Activated naive CD4-positive, alpha-beta T cell treated with anti-CD3 and anti-CD28 coated beads, Interleukin-2, amount 50 U/mL, for 24 hours (primary cell): ENCODE measurements around the gene CA11.

Experiments
- H3K27ac Mint-ChIP-seq: one replicate; pipeline ENCODE4 v1.8.0; 2021; ENCODE audit warnings: mild to moderate bottlenecking, mixed read lengths
- H3K27me3 Mint-ChIP-seq: one replicate; pipeline ENCODE4 v1.8.0; 2021; ENCODE audit warnings: mixed read lengths
- H3K36me3 Mint-ChIP-seq: one replicate; pipeline ENCODE4 v1.8.0; 2021; ENCODE audit warnings: mixed read lengths
- H3K4me1 Mint-ChIP-seq: one replicate; pipeline ENCODE4 v1.8.0; 2021; ENCODE audit warnings: mixed read lengths
- H3K4me3 Mint-ChIP-seq: one replicate; pipeline ENCODE4 v1.8.0; 2021; ENCODE audit warnings: mild to moderate bottlenecking, mixed read lengths
- H3K9me3 Mint-ChIP-seq: one replicate; pipeline ENCODE4 v1.8.0; 2021; ENCODE audit warnings: mixed read lengths

Gene CA11

DNA sequence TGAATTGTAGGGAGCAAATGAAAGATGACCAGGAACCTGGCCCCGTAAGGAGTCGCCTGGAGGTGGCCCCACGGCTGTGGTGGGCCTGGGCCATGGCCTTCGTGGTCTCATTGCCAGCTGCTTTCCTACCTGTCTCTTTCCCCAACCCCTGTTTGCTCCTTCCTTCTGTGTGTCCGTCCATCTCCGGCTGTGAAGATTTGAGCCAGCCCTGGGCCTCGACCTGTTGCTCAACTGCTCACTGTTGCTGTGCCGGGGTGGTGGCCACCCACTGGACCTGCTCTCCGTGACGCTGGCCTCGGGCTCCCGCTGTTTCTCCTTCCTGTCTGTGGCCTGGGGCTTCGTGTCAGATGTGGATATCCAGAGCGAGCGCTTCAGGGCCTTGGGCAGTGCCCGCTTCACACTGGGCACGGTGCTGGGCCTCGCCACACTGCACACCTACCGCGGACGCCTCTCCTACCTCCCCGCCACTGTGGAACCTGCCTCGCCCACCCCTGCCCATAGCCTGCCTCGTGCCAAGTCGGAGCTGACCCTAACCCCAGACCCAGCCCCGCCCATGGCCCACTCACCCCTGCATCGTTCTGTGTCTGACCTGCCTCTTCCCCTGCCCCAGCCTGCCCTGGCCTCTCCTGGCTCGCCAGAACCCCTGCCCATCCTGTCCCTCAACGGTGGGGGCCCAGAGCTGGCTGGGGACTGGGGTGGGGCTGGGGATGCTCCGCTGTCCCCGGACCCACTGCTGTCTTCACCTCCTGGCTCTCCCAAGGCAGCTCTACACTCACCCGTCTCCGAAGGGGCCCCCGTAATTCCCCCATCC is 17.3 kb downstream of the CA11 start:
- Mint-ChIP-seq H3K27me3 (no peaks in the 10 kb centered on the region), H3K4me3 (no peak overlapping the region), H3K9me3 (no peaks in the 10 kb centered on the region), H3K27ac (peak overlapping the region; percentile 30), H3K4me1 (peaks cover 38% of the 10 kb centered on the region), H3K36me3 (peaks cover 5% of the 10 kb centered on the region)

DNA sequence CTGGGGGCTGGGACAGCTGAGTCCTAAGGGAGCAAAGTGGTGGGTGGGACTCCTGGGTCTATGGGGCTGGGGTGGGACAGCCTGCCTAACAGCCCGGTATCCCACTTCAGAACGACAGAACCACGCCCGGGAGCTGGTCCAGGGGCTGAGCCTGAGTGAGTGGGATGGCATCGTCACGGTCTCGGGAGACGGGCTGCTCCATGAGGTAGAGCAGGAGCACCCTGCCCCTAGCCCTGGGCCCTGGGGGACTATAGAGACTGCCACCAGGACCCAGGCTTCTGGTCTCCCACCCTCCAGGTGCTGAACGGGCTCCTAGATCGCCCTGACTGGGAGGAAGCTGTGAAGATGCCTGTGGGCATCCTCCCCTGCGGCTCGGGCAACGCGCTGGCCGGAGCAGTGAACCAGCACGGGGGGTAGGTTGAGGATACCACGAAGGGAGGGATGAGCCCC is 18.1 kb downstream of the CA11 start:
- Mint-ChIP-seq H3K4me1 (peaks cover 36% of the 10 kb centered on the region), H3K4me3 (no peak overlapping the region), H3K36me3 (peaks cover 10% of the 10 kb centered on the region), H3K27ac (no peak overlapping the region), H3K27me3 (no peaks in the 10 kb centered on the region), H3K9me3 (no peaks in the 10 kb centered on the region)

DNA sequence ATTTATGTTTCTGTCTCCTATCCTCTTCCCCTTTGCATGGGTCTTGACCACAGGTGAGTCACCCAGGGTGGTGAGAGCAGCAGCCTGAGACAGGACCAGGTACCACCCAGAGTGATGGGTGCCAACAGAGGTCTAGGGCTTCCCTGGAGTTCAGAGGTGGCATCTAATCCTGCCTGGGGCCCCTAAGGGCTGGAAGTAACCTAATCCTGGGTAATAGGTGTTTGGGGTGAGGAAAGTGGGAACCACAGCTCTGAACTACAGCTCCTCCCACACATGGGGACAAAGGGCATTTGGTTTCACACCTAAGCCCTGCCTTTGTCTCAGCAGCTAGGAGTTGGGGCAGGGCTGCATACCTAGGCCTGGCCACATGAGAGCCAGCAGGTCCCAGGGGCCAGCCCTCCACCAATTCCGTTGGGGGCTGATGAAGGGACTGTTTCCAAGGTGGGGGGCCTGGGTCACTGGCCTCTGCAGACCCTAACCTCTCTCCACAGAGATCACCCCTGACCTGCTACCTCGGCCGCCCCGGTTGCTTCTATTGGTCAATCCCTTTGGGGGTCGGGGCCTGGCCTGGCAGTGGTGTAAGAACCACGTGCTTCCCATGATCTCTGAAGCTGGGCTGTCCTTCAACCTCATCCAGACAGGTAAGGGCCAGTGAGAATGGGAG is 18.7 kb downstream of the CA11 start:
- Mint-ChIP-seq H3K27ac (no peak overlapping the region), H3K4me1 (peaks cover 35% of the 10 kb centered on the region), H3K9me3 (no peaks in the 10 kb centered on the region), H3K36me3 (peaks cover 12% of the 10 kb centered on the region), H3K4me3 (no peak overlapping the region), H3K27me3 (no peaks in the 10 kb centered on the region)

GRCh38 chr19:48625891-48626327 is 20.1 kb downstream of the CA11 start:
- Mint-ChIP-seq H3K9me3 (no peaks in the 10 kb centered on the region), H3K36me3 (peaks cover 16% of the 10 kb centered on the region), H3K4me1 (peaks cover 38% of the 10 kb centered on the region), H3K27me3 (no peaks in the 10 kb centered on the region), H3K4me3 (no peak overlapping the region), H3K27ac (no peak overlapping the region)

DNA sequence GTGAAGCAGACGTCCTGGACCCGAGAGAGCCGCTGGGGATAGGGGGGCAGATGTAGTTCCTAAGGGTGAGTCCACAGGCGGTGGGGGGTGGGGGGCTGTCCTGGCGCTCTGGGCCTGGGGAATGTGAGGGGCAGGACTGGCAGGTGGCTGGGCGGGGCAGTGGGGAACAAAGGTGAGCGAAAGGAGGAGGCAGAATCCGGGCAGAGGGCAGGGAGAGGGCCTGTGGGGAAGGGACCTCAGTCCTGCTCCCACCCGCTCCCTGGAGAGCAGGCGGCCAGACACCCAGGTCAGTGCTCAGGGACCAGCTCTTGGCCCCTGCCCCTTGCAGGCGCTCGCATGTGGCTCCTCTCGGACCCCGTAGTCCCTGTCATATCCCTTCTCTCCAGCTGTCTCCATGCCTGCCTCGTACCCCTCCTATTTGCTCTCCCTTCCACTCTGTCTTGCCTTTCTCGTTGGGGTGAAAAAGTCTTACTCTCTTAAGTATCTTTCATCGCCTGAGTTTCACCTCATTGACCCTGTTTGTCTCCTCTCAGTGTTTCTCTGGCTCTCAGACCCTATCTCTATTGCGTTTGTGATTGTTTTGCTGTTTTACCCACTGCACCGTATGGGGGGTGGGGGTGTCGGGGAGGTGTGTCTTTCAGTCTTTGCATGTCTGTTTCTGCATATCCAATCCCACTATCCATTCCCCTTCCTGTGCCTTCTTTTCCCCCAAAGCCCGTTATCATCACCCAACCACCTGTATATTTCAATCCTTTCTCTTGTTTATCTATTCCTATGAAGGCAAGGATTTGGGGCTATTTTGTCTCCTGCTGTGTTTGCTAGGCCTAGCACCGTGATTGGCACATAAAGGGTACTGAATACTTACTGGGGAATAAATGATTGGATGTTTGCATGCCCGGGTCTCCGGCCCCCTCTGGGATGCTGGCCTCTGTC is 20.9 kb downstream of the CA11 start:
- Mint-ChIP-seq H3K4me1 (peaks cover 41% of the 10 kb centered on the region), H3K9me3 (no peaks in the 10 kb centered on the region), H3K27me3 (no peaks in the 10 kb centered on the region), H3K4me3 (peak overlapping the region; percentile 61), H3K27ac (peak overlapping the region; percentile 46), H3K36me3 (peaks cover 16% of the 10 kb centered on the region)

- H3K4me1 Mint-ChIP-seq: peaks cover 48% of the 10 kb centered on the region
- peak overlapping the region; percentile 99 for H3K27ac Mint-ChIP-seq
- H3K9me3 Mint-ChIP-seq: no peaks in the 10 kb centered on the region
- H3K36me3 Mint-ChIP-seq: peaks cover 19% of the 10 kb centered on the region
- peak overlapping the region; percentile 89 for H3K4me3 Mint-ChIP-seq
- H3K27me3 Mint-ChIP-seq: no peaks in the 10 kb centered on the region
Measured at GRCh38 chr19:48624067-48624594, 21.9 kb downstream of the CA11 start.

GRCh38 chr19:48623556-48624066 is 22.4 kb downstream of the CA11 start:
- Mint-ChIP-seq H3K36me3 (peaks cover 19% of the 10 kb centered on the region), H3K27me3 (no peaks in the 10 kb centered on the region), H3K4me1 (peaks cover 48% of the 10 kb centered on the region), H3K9me3 (no peaks in the 10 kb centered on the region), H3K27ac (peak overlapping the region; percentile 99), H3K4me3 (peak overlapping the region; percentile 89)

- Mint-ChIP-seq H3K36me3 (peaks cover 40% of the 10 kb centered on the region), H3K4me1 (peaks cover 50% of the 10 kb centered on the region)
Measured at GRCh38 chr19:48619692-48620585, 26.0 kb downstream of the CA11 start.

GRCh38 chr19:48618916-48619691 is 26.9 kb downstream of the CA11 start, which contains the start of the genes RPL18 and SPHK2:
RPL18 (minus strand) TSS chr19:48619178; CDS start chr19:48619143, 35 bp downstream.
SPHK2 (plus strand) TSS chr19:48619506; CDS start chr19:48620515, 1,009 bp downstream.
- Mint-ChIP-seq H3K27me3 (no peaks in the 10 kb centered on the region), H3K9me3 (no peaks in the 10 kb centered on the region), H3K36me3 (peaks cover 40% of the 10 kb centered on the region), H3K27ac (peak within 1 kb of the TSS; percentile 99), H3K4me1 (peaks cover 45% of the 10 kb centered on the region), H3K4me3 (peak within 1 kb of the TSS; percentile 96)

More at GRCh38 chr19:48619692-48620585, 26.0 kb downstream of the CA11 start:
- Mint-ChIP-seq H3K27ac (peak overlapping the region; percentile 99), H3K9me3 (no peaks in the 10 kb centered on the region), H3K4me3 (peak overlapping the region; percentile 96), H3K27me3 (no peaks in the 10 kb centered on the region)

DNA sequence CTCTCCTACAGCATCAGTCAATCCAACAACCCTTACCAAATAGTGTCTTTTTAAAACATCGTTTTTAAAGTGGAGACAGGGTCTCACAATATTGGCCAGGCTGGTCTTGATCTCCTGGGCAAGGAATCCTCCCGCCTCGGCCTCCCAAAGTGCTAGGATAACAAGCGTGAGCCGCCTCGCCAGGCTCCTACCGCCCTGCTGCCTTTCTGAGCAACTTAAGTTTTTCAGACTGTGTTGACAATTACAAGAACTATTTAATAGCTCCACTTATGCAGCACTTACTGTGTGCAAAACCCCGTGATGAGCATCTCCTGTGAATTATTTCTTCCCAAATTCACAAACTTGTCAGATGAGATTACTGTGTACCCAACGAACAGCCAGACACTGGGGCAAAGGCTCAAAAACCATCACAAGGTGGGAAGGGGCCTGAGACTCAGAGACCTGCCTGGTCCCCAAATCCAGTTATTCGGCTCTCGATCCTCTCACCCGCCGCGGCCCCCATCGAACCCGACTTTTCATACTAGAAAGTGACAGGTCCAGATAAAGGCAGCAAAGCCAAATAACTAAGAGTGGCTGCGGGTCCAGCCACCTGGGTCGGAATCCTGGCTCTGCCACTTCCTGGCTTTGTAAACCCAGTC is 27.6 kb downstream of the CA11 start:
- Mint-ChIP-seq H3K9me3 (no peaks in the 10 kb centered on the region), H3K27me3 (no peaks in the 10 kb centered on the region), H3K36me3 (peaks cover 35% of the 10 kb centered on the region), H3K4me3 (peak overlapping the region; percentile 96), H3K27ac (peak overlapping the region; percentile 99), H3K4me1 (peaks cover 42% of the 10 kb centered on the region)

GRCh38 chr19:48617146-48617937 is 28.6 kb downstream of the CA11 start:
- H3K27me3 Mint-ChIP-seq: no peaks in the 10 kb centered on the region
- H3K36me3 Mint-ChIP-seq: peaks cover 32% of the 10 kb centered on the region
- peaks cover 35% of the 10 kb centered on the region for H3K4me1 Mint-ChIP-seq
- H3K4me3 Mint-ChIP-seq: peak overlapping the region; percentile 96
- peak overlapping the region; percentile 99 for H3K27ac Mint-ChIP-seq
- H3K9me3 Mint-ChIP-seq: no peaks in the 10 kb centered on the region

GRCh38 chr19:48616491-48617056 is 29.4 kb downstream of the CA11 start:
- Mint-ChIP-seq H3K9me3 (no peaks in the 10 kb centered on the region), H3K27me3 (no peaks in the 10 kb centered on the region), H3K4me1 (peaks cover 31% of the 10 kb centered on the region), H3K27ac (peak overlapping the region; percentile 79), H3K36me3 (peaks cover 30% of the 10 kb centered on the region), H3K4me3 (peak overlapping the region; percentile 96)
